HL-60 (cell line): Measurements from ENCODE around the gene TSHZ2.

Experiments used
- GABPA ChIP-seq: IDR thresholded peaks from 2 replicates; pipeline ENCODE4 v1.6.1; 2012; ENCODE audit warnings: low read depth
- POLR2AphosphoS5 ChIP-seq: IDR thresholded peaks from 2 replicates; pipeline ENCODE4 v1.6.1; 2012; ENCODE audit warnings: low read depth
- TF ChIP-seq, protein P1 (sequence below): IDR thresholded peaks from one replicate; pipeline ENCODE4 v1.5.1; 2011; ENCODE audit warnings: low read length, control low read depth, inconsistent platforms; ENCODE audit not compliant: insufficient read depth
- TF ChIP-seq, protein P2 (sequence below): IDR thresholded peaks from 2 replicates; pipeline ENCODE4 v1.6.1; 2012; ENCODE audit warnings: low read depth; ENCODE audit not compliant: insufficient replicate concordance

DNA sequence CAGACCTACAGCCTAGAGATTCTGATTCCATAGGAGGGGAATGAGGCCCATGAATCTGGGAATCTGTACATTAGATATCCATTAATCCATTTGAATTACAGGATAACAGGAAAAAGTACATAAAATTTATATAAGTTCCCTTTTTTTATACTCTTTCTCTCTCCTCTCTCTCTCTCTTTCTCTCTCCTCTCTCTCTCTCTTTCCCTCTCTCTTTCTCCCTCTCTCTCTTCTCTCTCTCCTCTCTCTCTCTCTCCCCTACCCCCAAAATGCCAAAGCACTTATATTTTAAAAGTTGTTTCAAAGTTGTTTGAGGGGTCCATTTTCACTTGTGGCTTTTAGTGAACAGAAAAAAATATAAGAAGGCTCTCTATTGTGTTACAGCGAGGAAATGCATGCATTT is 15.1 kb downstream of the TSHZ2 start:
- TF ChIP-seq POLR2AphosphoS5 (no peak), GABPA (no peak)
- TF ChIP-seq, protein P1, sequence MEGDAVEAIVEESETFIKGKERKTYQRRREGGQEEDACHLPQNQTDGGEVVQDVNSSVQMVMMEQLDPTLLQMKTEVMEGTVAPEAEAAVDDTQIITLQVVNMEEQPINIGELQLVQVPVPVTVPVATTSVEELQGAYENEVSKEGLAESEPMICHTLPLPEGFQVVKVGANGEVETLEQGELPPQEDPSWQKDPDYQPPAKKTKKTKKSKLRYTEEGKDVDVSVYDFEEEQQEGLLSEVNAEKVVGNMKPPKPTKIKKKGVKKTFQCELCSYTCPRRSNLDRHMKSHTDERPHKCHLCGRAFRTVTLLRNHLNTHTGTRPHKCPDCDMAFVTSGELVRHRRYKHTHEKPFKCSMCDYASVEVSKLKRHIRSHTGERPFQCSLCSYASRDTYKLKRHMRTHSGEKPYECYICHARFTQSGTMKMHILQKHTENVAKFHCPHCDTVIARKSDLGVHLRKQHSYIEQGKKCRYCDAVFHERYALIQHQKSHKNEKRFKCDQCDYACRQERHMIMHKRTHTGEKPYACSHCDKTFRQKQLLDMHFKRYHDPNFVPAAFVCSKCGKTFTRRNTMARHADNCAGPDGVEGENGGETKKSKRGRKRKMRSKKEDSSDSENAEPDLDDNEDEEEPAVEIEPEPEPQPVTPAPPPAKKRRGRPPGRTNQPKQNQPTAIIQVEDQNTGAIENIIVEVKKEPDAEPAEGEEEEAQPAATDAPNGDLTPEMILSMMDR, result no peak
- TF ChIP-seq, protein P2, sequence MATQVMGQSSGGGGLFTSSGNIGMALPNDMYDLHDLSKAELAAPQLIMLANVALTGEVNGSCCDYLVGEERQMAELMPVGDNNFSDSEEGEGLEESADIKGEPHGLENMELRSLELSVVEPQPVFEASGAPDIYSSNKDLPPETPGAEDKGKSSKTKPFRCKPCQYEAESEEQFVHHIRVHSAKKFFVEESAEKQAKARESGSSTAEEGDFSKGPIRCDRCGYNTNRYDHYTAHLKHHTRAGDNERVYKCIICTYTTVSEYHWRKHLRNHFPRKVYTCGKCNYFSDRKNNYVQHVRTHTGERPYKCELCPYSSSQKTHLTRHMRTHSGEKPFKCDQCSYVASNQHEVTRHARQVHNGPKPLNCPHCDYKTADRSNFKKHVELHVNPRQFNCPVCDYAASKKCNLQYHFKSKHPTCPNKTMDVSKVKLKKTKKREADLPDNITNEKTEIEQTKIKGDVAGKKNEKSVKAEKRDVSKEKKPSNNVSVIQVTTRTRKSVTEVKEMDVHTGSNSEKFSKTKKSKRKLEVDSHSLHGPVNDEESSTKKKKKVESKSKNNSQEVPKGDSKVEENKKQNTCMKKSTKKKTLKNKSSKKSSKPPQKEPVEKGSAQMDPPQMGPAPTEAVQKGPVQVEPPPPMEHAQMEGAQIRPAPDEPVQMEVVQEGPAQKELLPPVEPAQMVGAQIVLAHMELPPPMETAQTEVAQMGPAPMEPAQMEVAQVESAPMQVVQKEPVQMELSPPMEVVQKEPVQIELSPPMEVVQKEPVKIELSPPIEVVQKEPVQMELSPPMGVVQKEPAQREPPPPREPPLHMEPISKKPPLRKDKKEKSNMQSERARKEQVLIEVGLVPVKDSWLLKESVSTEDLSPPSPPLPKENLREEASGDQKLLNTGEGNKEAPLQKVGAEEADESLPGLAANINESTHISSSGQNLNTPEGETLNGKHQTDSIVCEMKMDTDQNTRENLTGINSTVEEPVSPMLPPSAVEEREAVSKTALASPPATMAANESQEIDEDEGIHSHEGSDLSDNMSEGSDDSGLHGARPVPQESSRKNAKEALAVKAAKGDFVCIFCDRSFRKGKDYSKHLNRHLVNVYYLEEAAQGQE, result no peak
